GM18508 (cell line): Measurements from ENCODE around the gene ACVR2B.
A peak's percentile ranks its signal among the peaks of the same experiment; 100 is the strongest.

Source experiments
- ATAC-seq: cut with Tn5 transposase; IDR thresholded peaks from one replicate; pipeline ENCODE4 v1.9.1; 2021; ENCODE audit warnings: moderate number of reproducible peaks; ENCODE audit not compliant: insufficient read depth, unreplicated experiment

Gene ACVR2B

GRCh38 chr3:38480093-38480445 is 26.4 kb downstream of the ACVR2B start:
- ATAC-seq: no peak

DNA sequence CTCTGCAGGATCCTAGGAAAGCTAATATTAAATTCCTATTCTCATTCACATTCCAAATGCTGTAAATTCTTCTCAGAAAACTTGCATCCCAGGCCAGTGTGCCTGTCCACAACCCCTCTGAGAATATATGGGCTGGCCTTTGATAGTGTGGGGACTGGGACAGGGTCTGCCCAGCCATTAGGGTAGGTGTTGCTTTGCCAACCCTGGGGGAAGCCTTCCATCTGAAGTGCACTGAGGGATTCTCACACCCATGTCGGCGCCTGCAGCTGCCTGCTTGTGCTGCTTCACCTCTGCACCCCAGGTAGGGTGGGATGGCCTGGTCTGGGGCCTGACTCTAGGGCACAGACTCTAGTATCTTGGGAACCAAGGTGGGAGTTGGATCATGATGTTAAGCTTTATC is 27.2 kb downstream of the ACVR2B start:
- ATAC-seq: no peak

DNA sequence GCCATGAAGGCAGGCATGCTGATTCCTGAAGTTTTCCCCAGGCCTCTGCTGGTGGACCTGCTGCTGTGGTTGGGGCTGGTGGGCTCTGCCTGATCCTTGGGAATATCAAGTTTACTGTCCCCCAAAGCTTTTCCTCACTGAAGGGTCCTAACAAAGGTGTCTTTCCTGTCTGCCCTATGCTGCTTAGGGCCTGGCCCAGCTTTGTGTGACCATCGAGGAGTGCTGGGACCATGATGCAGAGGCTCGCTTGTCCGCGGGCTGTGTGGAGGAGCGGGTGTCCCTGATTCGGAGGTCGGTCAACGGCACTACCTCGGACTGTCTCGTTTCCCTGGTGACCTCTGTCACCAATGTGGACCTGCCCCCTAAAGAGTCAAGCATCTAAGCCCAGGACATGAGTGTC is 29.3 kb downstream of the ACVR2B start:
- ATAC-seq: no peak

GRCh38 chr3:38487323-38487722 is 33.6 kb downstream of the ACVR2B start:
- peak; percentile 84 for ATAC-seq

DNA sequence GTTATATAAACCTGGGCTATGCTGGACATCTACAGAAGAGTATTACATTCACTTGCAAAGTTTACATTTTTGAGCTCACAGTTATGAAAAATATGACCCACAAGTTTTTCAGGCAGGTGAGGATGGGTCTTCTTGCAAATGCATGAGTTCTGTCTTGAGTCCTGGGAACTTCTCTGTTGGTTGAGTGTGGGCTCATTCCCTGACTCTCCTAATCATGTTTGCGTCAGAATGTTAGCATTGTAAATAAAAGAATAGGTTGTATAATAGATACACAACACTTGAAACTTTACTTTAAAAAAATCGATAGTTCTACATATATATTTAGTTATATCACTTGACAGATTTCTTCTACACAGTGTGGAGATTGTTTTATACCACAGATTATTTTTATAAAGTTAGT is 35.3 kb downstream of the ACVR2B start:
- ATAC-seq: no peak

DNA sequence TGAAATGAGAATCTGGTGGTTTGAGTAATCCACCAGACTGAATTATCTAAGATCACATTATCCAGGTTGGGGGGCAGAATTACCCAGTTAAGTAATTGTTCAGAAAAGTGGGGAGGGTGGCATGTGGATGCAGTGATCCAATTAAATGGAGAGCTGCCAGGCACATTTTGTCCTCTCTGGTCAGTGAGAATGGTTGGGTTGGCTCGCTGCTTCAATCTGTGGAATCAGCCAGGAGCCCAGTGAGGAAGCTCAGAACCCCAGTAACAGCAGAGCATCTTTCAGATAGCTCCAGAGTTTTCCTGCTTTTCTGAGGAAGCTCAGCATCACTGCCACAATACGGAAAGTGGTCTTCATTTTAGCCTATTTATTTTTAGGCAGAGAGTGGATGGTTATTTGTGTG is 36.1 kb downstream of the ACVR2B start:
- no peak for ATAC-seq

DNA sequence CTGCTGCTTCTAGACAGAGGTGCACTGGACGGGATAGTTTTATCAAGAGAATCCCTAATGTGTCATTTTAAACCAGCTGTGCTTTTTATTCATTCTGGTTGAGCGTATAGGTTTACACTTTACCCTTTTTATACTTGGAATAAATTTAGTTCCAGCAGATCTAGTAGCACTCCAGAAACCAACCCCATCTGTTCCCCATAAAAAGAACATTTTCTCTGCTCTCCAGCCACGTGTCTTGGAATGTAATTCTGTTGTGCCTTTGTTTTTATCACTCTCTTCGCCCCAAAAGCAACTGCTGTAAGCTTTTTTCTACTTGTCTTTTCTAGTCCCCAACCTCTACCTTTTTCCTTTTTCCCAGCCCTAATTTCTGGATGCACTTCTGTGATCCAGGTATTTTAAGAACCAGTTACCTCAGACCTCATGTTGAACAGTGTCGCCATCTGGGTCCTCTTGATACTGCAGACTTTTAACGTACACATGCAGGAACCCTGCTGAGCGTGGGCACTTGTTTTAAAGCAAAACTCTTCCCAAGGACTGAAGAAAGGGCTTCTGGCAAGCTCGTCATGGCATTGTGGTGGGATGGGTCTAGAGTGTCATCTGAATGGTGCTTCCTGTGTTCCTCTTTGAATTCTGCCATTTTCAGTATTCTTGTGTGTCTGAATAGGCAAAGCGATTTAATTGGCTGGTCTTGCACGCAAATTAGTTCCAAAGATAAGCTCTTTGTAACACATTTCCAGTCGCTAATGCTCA is 36.8 kb downstream of the ACVR2B start:
- no peak for ATAC-seq

GRCh38 chr3:38491215-38491614 is 37.5 kb downstream of the ACVR2B start:
- ATAC-seq: no peak

DNA sequence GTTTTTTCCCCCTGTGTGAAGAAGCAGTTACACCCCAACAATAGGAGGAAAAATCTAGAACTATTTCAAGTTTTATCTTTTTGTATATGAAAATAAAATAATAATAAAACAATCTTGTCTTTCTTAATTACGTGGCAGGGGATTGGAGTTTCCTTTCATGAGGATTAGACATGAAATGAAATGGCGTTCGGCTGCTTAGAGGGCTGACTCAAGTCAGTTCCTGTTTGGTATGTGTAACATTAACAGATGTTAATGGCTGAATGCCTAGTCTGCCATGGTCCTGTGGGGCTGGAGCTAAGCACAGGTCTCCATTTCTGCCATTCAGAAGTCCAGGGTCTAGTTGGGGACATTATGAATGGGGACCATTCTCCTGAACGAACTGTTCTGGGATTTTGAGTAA is 39.3 kb downstream of the ACVR2B start:
- ATAC-seq: no peak

GRCh38 chr3:38496131-38496910 is 42.6 kb downstream of the ACVR2B start, which contains the start of gene EXOG:
Gene EXOG (plus strand): TSS chr3:38496340. CDS start chr3:38496368, 28 bp downstream.
- ATAC-seq: no peak

DNA sequence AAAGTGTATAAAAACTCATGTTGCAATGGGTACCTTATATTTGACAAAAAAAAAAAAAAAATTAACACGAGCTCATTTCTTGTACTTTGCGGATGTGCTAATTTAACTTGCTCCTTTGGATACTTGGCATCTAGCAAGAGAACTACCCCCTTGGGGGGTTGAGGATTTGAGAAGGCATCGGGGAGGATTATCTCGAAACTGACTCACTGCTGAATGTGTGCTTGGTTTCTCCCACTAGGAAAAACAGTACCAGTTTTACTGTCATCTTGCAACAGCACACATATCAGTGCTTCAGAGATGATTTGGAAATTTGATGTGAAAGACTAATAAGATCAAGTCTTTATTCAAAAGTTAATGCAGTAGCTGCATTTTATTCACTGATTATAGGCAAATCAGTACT is 43.3 kb downstream of the ACVR2B start:
- ATAC-seq: no peak

DNA sequence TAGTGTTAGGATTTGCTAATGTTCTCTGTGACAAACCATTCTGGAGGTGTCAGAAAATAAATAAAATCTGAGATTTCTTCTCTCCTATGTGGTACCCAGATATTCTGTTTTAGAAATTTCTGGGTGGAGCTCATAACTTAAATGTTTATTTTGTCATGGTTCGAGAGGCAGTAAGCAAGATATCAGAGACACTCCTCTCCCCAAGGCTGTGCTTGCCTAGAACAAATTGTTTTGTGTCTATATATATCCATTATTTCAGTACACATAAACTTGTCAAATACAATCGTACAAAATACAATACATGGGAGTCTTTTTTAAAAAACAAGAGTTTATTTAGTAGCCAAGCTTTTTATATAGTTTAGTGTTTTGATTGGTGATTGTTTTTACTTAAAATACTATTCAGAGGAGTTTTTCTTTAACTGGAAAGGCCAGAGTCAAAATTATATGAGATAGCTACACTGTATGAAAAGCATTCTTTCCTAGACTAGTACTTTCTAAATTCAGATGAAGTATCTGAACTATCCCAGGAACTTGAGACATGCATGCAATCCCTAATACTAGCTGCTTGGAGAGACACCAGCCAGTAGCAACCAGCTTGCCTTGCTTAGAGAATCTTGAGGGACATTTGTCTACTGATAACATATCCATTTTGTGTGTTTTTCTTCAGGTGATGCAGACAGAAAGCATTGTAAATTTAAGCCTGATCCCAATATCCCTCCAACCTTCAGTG is 47.2 kb downstream of the ACVR2B start:
- no peak for ATAC-seq

DNA sequence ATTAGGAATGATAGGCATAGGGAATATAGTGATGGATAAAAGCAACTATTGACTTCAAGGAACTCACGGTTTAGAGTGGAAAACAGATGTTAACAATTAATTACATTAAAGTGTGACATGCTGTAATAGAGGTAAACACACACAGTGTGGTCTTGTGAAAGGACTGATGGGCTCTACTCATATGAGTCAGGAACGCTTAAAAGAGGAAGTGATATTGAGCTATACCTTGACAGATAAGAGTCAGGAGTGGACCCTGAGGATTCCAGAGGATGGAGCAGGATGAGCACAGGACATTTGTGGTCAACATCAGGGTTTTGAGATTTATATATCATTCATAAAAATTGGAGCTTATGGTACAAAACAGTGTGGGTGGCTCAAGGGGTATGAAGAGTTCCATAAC is 53.4 kb downstream of the ACVR2B start:
- peak; percentile 97 for ATAC-seq

DNA sequence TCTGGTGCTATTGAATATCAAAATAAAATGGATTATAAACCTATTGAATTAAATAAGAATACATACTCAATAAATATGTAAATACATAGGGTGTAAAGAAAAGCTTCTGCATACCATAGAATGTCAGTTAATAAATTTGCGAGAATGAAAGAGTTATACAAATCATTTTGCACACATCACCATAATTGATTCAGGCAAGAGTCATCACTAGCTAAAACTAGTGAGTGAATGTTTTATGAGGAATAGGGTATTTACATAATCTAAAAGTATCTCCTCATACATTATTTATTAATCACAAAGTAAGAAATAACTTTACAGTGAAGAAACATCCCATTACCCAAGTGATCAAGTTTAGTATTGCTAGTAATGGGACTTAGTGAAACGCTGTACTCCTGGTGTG is 56.0 kb downstream of the ACVR2B start:
- no peak for ATAC-seq

GRCh38 chr3:38510631-38511030 is 56.9 kb downstream of the ACVR2B start:
- ATAC-seq: no peak

- no peak for ATAC-seq
These were observed 57.9 kb downstream of the ACVR2B start for GRCh38 chr3:38511546-38511945.

DNA sequence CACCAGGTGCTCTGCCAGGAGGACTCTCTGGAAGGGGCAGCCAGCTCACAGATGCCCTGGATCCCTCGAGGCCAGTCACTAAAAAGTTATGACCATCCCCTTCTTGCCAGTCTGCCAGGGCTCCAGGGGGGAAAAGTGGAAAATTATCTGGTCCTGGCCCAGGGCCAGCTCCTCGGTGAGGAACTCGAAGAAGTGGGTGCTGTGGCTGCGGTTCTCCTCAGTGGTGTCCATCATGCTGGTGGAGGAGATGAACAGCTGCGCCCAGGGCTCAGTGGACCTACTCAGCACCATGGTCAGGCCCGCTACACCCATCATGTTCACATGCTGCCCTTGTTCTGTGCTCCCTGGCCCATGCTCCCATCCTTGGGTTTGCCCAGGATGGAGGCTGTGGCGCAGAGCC is 61.7 kb downstream of the ACVR2B start:
- no peak for ATAC-seq

DNA sequence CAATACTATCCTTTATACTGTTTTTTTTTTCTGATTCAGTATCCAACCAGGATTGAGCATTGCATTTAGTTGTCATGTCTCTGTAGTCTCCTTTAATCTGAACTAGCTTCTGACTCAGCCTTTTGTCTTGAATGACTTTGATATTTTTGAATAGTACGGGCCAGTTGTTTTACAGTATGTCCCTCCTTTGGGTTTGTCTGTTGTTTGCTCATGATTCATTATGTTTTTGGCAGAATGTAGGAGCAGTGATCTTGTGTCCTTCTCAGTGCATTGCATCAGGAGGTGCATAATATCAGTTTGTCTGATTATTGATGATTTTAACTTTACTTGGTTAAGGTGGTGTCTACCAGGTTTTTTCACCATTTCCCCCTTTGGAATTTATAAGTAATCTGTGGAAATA is 63.0 kb downstream of the ACVR2B start:
- ATAC-seq: no peak

GRCh38 chr3:38519000-38519399 is 65.3 kb downstream of the ACVR2B start:
- no peak for ATAC-seq

GRCh38 chr3:38519651-38520050 is 66.0 kb downstream of the ACVR2B start:
- no peak for ATAC-seq

GRCh38 chr3:38521391-38521987 is 67.8 kb downstream of the ACVR2B start:
- ATAC-seq: no peak
